HTERT RPE-1 (cell line): ENCODE measurements around the gene ALMS1.
"Not testable (repeated sequence)": the region's sequence is repeated elsewhere in the genome, so short reads cannot be mapped to it uniquely, and the experiment has no call there.

ENCODE experiments used
- in situ Hi-C: fragments of 300-500 bp; cut with MboI; formaldehyde crosslinking; loops from 4 replicates; pipeline ENCODE4 v1.14.3; 2020; ENCODE audit warnings: low sequenced_read_pairs

The ALMS1 gene

GRCh38 chr2:73610111-73610510 lies 224.5 kb downstream of the ALMS1 start:
- in situ Hi-C loops, result no loop called here

DNA sequence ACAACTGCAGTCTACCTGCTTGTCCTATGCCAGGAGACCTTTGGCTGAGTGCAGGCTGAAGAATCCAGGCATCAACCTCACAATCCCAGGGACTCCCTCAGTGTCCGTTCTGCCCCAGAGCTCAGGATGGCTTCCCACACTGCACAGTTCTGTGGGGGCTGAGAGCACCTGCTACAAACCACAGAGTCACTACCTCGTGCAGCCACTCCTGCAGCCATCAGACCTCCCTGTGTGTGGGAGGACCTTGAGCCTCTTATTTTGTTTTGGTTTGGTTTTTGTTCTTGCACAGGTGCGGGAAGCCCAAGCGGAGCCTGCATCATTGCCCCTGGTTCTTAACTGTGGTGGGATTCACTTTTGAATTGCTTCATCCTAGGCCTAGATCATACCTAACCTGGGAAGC lies 225.6 kb downstream of the ALMS1 start:
- in situ Hi-C loops, result no loop called here

DNA sequence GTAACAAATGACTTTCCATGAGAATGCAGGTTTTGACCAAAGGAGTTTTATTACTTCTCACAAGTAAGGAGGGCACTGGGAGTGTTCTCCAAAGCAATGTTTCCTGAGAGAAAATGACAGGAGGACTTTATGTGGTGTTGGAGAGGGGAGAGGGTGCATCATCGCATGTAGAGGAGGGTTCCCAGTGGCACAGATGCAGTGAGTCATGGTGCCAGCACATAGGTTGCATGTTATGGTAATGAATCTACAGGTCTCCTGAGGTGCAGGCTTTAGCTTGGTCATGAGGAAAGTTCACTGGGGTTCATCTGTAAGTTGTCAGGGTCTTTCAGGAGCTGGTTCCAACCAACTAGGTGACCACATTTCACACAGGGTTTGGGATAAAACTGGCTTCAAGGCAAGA lies 226.2 kb downstream of the ALMS1 start:
- in situ Hi-C loops, result no loop called here

- in situ Hi-C loops, result no loop called here
Observed at GRCh38 chr2:73614105-73614504, 228.5 kb downstream of the ALMS1 start.

- in situ Hi-C loops, result no loop called here
Observed at GRCh38 chr2:73614997-73615396, 229.4 kb downstream of the ALMS1 start.

DNA sequence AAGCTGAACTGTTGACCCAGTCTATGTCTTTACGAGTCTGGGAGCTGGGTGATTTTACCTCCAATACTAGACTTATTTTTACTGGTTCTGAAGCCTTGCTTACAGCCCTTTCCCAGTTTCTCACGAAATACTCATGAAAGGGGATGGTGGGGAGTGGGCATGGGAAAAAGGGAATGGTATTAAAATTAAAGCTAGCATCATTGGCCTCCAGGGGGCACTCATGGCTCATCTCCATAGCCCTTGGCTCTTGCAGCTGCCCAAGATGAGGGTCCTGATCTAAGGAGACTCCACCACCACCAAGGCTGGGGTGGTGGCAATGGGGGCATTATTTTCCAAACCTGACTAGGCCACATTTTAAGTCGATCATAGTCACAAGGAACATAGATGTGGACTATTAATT lies 234.3 kb downstream of the ALMS1 start:
- in situ Hi-C loops, result not testable (repeated sequence)

GRCh38 chr2:73624036-73624435 lies 238.4 kb downstream of the ALMS1 start:
- in situ Hi-C loops, result not testable (repeated sequence)

DNA sequence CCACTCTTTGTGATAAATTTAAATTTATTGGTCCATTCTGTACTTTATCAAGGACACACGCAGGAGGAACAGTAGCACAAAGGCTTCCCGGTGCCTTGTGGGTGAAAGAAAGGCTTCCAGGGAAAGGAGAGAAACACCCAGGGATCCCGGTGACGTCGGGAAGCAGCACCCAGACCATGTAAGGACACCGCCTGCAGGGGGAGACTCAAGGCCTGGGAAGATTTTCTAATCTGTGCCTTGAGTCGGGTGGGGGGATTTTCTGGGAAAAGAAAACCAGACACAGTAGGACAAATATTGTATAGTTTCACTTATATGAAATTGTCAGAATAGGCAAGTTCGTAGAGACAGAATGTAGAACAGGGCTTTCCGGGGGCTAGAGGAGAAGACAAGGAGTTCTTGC lies 239.0 kb downstream of the ALMS1 start:
- in situ Hi-C loops, result not testable (repeated sequence)

DNA sequence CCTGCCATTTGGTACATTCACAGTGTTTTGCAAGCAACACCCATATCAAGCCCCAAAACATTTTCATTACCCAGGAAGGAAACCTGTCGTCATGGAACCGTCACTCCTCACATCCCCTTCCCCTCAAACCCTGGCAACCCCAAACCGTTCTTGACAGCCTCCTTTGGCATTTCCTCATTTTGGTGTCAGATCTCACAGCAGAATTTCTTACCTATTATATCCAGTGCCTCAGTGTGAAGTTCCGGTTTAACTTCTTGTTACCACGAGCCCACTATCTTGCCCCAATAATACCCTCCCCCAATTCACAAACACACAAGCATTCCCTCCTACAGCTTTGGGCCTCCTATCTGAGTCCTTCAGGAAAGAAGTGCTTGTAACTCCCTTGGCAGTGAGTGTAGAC lies 240.6 kb downstream of the ALMS1 start:
- in situ Hi-C loops, result not testable (repeated sequence)

- in situ Hi-C loops, result not testable (repeated sequence)
Observed at GRCh38 chr2:73628493-73628892, 242.9 kb downstream of the ALMS1 start.

- in situ Hi-C loops, result not testable (repeated sequence)
Observed at GRCh38 chr2:73630662-73631266, 245.1 kb downstream of the ALMS1 start.

DNA sequence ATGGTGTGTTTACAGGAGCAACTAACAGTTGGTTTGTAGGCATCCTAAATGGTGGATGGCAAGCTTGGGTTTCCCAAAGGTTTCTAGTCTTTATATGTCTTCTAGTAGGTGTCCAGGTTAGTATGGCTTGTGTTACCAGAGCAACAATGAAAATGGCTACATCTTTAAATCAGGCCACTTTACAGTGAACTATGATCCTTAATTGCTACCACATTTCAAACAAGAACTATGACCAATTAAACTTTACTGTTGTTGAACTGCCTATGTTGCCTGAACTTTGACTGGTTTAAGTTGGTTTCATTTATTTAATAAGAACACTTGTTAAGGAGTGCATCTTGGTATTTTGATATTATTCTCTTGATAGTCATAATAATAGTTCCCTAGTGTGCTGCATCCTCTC lies 251.3 kb downstream of the ALMS1 start:
- in situ Hi-C loops, result not testable (repeated sequence)

- in situ Hi-C loops, result no loop called here
Observed at GRCh38 chr2:73638429-73638828, 252.8 kb downstream of the ALMS1 start.

GRCh38 chr2:73640511-73640911 lies 254.9 kb downstream of the ALMS1 start:
- in situ Hi-C loops, result no loop called here

DNA sequence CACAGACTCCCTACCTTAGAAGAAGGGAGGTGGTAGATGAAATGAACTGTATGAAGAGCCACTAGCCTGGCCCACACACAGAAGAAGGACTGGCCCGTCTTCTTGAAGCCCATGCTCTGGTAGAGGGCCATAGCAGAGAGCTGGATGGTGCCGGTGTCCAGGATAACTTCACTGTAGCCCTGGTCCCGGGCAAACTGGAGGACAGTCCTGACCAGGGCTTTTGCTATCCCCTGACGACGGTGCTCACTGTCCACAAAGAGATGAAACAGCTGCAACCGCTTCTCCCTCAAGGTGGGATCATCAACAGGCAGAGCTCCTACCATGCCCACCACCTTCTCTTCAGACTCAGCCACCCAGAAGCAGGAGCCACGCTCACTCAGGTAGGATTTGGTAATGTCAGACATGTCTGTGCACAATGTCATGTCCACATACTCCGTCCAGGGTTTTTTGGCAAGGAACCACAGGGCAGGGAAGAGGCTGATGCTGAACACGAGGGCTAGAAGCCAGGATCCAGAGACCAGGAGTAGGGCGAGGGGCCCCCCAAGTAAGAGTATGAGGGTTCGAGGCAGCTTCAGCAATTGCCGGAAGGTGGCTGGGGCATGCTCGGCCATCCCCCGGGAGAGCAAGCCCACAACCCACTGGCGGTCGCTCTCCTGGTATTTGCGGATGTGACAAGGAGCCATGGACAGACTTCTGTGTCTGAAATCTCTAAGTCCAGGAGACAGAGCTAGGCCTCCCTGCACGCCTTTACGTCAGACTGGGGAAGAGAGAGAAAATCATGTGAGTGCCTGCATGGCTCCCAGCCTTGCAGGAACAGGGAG lies 255.5 kb downstream of the ALMS1 start:
- in situ Hi-C loops, result no loop called here

DNA sequence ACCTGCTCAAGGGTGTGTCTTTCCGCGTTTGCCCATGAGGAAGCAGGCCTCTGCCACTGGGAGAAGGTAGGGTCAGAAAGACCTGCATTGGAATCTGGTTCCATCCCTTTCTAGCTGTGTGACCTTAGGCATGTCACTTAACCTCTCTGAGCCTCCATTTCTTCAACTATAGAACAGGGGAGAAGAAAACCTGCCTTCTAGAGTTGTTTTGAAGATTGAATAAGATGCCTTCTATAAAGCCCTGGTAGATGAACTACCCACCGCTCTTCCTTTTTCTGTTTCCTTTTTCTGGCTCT lies 256.1 kb downstream of the ALMS1 start:
- in situ Hi-C loops, result no loop called here

GRCh38 chr2:73642338-73643018 lies 256.8 kb downstream of the ALMS1 start, which contains the start of gene NAT8:
NAT8 (minus strand) TSS chr2:73642422; CDS start chr2:73641628, 794 bp downstream.
- in situ Hi-C loops, result no loop called here

- in situ Hi-C loops, result not testable (repeated sequence)
Observed at GRCh38 chr2:73647690-73648089, 262.1 kb downstream of the ALMS1 start.

DNA sequence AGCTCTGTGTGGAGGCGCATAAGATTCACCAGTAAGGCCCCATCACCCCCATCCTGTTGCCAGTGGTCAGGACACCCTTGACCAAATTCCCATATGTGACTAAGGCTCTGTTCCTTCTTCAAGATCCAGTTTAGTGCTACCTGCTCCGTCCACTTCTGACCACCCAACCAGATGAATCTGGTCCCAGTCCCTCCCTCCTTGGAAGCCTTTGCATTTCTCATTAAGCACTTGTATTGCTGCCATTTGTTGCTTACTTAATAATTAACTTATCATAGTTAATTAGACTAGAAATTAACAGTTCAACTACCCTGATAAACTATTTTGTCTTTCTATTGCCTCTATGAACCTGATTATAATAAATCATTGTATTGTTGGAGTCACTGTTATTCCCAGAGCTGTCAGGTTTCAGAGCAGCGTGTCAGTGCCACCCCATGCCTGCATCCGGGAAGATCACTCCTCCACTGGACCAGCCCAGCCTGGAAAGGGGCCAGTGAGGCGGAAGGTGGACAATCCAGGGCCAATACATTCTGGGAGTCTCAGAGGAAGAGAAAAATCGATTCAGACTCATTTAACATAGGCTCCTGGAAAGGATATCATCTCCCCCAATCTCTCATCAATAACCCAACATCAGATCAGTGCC lies 266.1 kb downstream of the ALMS1 start:
- in situ Hi-C loops, result no loop called here

GRCh38 chr2:73652348-73652747 lies 266.7 kb downstream of the ALMS1 start:
- in situ Hi-C loops, result no loop called here

DNA sequence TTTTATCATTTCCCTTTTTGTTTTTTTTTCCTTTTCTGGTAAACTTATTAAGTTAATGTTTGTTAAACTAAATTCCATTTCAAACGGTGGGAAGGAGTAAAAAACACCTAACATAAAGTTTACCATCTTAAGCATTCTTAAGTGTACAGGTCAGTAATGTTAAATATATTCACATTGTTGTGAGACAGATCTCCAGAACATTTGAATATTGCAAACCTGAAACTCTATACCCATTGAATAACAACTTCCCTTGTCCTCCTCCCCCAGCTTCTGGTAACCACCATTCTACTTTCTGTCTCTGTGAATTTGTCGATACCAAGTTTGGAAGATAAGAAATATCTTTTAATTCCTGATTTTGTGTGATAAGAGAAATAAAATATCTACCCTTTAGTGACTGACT lies 268.5 kb downstream of the ALMS1 start:
- in situ Hi-C loops, result no loop called here
